ENCODE data around the gene UROC1. TPM values are rescaled to one million over a fixed set of nuclear protein-coding genes. Genes with fewer than 3 reads are reported as not detected.

UROC1 gene
- total RNA-seq, 1 experiment from 2014 or later = not detected

GRCh38 chr3:126442094-126442855 is 75.3 kb downstream of the UROC1 start:
- no peak for DNase-seq (ENCODE audit: low spot score)

DNA sequence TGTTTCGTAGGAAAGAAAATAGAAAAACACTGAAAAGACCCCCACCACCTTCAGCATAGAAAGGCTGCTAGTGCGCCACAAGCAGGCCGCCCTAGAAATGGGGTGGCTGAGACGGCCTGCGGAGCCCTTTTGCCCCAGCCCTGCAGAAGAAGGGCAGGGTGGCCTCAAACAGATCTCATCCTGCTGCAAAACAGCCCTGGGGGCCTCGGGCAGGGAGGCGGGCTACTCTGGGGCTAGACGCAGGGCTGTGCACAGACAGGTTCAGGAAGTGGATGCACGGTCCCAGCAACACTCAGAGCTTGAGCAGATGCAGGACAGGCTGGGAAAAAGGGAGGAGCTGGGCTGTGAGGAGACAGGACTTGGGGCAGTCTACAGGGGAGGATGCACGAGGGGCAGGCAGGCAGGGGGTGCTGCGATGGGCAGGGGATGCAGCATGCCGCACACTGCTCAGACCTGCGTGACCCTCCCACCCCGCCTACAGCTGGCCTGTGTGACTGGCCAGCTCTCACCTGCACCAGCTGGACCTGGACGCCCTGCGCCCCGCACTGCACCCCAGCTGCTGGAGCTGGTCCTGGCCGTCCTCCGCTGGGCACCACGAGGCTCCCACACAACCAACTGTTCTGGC is 76.2 kb downstream of the UROC1 start:
- no peak for DNase-seq (ENCODE audit: low spot score)

DNA sequence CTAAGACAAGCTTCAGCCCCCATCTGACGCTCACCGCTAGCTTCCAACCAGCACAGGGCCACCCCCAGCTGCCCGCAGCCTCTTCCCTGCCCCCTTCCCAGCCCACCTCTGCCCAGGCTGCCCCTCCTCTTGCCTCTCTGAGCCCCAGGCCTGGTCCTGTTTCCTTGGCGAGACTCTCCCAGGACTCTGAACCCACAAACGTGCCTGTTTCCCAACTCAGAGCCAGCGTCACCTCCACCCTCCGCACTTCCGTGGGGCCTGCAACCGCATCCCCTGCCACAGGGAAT is 76.9 kb downstream of the UROC1 start:
- no peak for DNase-seq (ENCODE audit: low spot score)

GRCh38 chr3:126439968-126440708 is 77.4 kb downstream of the UROC1 start:
- no peak for DNase-seq (ENCODE audit: low spot score)

DNA sequence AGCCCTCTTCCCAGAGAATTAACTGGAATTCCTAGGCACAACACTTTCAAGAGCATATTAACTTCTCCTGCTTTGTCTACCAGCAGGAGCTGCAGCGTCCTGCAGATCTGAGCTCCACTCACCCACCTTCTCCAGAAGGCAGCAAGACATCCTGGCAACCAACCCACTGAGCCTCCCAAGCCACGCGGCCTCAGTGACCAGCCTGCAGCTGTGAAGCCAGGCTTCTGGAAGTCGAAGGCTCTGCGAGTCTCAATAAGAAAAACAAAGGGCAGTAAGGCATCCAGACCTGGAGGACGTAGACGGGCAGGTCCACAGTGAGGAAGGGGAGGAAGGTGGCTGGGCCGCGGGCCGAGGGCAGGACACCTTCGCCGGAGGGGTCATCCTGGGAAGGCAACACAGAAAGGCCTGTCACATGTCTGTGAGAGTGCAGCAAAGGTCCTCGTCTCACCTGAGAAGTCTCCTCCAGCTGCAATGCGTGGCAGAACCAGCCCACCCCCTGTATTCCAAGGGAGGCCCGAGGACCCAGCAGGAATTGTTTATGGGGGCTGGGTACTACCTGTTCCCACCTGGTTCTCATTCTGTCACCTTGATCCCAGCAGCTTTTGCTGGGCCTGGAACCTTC is 78.1 kb downstream of the UROC1 start:
- DNase-seq (ENCODE audit: low spot score) = no peak

- DNase-seq (ENCODE audit: low spot score) = no peak
These were observed 78.8 kb downstream of the UROC1 start for GRCh38 chr3:126438746-126439145.

GRCh38 chr3:126438186-126438585 is 79.4 kb downstream of the UROC1 start:
- DNase-seq (ENCODE audit: low spot score) = no peak

GRCh38 chr3:126436826-126437717 is 80.5 kb downstream of the UROC1 start:
- no peak for DNase-seq (ENCODE audit: low spot score)

DNA sequence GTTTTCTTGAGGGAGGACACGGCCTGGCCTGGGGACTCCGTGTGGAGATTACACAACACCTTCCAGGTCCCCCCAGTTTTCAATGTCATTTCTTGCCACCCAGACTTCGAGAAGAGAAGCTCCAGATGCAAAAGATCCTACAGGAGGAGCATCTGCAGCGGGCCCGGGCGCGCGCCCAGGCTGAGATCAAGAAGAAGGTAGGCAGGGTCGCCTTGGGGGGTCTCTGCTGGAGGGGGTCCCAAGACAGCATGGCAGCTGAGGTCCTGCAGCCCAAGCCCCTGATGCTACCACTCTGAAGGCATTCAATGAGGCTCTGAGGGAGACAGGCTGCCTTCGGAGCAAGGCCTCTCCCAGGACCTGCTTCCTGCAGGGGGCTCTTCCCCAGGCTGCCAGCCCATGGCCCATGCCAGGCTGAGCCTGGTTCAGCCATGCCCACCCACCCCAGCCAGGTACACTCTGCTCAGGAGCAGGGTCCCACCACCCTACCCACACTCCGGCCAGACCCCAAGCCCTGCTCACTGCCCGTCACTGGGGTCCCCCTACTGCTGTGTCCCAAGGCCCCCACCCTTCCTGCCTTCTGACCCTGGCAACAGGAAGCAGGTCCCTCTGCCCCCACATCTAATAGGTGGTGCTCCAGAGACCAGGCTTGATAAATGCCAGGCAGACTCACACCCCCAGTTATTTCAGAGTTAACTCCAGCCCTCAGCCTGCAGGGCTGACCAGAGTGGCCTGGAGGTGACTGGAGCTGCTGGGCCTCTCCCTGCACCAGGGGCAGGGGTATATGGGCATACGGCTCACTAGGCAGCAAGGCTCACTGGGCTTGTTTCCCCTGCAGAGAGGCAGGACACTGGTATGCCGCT is 81.9 kb downstream of the UROC1 start:
- DNase-seq (ENCODE audit: low spot score) = no peak

DNA sequence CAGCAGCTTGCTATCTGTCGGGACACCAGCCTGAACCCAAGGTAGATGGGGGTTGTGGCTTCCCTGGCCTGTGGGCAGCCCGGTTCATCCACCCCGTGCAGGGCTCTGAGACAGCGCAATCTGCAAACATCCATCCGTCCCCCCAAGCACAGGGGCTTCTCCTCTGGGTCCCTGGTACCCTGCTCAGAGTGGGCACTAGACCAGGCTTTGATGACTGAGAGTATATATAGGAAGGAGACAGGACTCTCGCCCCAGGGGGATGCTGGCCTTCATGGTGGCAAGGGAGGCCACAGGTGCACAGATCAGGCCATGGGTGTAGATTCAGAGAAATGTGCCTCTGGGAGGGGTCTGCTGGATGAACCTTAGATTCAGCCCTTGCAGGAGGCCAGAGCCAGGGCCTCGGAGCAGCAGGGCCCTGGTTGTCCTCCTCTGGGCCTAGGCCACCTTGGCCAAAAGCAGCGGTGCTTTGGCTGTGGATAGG is 82.6 kb downstream of the UROC1 start:
- no peak for DNase-seq (ENCODE audit: low spot score)

DNA sequence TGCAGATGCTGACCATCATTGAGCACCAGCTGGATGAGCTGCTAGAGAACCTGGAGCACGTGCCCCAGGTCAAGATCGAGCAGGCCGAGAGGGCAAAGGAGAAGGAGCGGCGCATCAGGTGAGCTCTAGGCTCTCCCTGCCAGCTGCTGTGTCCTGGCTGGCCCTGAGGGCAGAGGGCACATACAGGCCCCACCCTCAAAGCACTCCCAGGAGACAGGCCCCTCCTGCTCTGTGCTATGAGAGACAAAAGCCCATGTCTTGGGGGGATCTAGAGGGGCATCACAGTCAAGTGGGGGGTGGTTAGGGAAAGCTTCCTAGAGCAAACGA is 83.3 kb downstream of the UROC1 start:
- DNase-seq (ENCODE audit: low spot score) = no peak

- DNase-seq (ENCODE audit: low spot score) = no peak
These were observed 83.9 kb downstream of the UROC1 start for GRCh38 chr3:126433496-126434263.

DNA sequence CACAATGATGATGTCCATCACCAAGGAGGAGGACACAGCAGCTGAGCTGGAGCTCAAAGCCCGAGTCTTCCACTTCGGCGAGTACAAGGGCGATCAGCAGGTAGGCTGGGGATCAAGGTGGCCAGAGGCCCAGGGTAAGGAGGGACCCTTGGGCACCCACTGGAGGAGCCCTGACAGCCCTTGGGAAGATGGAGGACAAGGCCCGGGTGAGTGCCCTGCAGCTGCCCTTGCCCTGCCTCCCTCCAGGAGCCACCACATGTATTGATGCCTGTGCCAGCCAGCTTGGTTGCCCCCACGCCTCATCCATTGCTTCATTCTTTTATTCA is 84.5 kb downstream of the UROC1 start:
- DNase-seq (ENCODE audit: low spot score) = no peak

DNA sequence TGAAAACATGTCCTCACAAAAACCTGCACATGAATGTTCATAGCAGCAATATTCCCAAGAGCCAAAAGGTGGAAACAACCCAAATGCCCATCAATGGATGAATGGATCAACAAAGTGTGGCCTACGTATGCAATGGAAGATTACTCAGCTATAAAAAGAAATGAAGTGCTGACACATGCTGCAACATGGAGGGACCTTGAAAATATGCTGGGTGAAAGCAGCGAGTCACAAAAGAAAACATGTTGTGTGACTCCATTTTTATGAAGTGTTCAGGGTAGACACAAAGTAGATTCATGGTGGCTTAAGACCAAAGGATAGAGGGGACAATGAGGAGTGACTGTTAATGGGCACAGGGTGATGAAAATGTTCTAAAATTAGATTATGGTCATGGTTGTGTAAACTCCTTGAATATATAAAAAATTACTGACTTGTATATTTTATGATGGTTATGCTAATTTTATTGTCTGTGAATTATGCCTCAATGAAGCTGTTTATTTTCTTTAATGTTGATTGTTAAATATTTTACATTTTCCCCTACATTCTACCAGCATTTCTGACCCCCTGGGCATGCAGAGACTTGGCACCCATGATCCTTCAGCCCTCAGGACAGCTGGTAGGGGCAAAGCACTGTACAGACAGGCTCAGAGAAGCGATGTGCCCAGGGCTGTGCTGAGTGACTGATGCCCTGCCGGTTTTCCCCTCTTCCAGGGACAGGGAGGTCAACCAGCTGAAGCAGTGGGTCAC is 85.0 kb downstream of the UROC1 start:
- DNase-seq (ENCODE audit: low spot score) = no peak

Small RNA genes within 50 kb of the gene (small RNA-seq; reads per million reads assigned to genes)
- gene RNA5SP138 = 3.3 reads per million, percentile 77 among the genes with 10 or more reads in this experiment

Other genes with a start within 250 kb of the UROC1 start
- 8.2 and 12.8 TPM in 2 replicates for gene KLF15, start 160.4 kb downstream of the UROC1 start, total RNA-seq (2014; rRNA removed; shearing (Covaris generic))
- 0.64 and 2.3 TPM in 2 replicates for gene CFAP100, start 122.9 kb downstream of the UROC1 start, total RNA-seq (2014; rRNA removed; shearing (Covaris generic))
- gene ZXDC, start 41.9 kb downstream of the UROC1 start, total RNA-seq (2014; rRNA removed; shearing (Covaris generic)) = 41.2 and 42.2 TPM in 2 replicates
- 0.05 and 1.3 TPM in 2 replicates for gene CHST13, start 6.4 kb upstream of the UROC1 start, total RNA-seq (2014; rRNA removed; shearing (Covaris generic))
- gene C3orf22, start 41.2 kb upstream of the UROC1 start, total RNA-seq (2014; rRNA removed; shearing (Covaris generic)) = not detected in 2 replicates
- 3.2 and 4.5 TPM in 2 replicates for gene TXNRD3, start 137.4 kb upstream of the UROC1 start, total RNA-seq (2014; rRNA removed; shearing (Covaris generic))
- gene CHCHD6, start 186.5 kb upstream of the UROC1 start, total RNA-seq (2014; rRNA removed; shearing (Covaris generic)) = 33.1 and 36.8 TPM in 2 replicates

Data from HT-29 (cell line).